Stimulated activated CD4-positive, alpha-beta T cell treated with anti-CD3 and anti-CD28 coated beads, Interleukin-1b, Interleukin-23, amount 100 ng/mL, for 1 hour (primary cell): ENCODE results near the gene AREL1.

Experiments used
- DNase-seq, 2 donors: peaks; one replicate each; pipeline ENCODE4 v3.0.0-alpha.2; 2020; ENCODE audit warnings: low read depth in 2 of 2

AREL1 gene

GRCh38 chr14:74698465-74698864, 14.4 kb downstream of the AREL1 start:
- no peak for DNase-seq

DNA sequence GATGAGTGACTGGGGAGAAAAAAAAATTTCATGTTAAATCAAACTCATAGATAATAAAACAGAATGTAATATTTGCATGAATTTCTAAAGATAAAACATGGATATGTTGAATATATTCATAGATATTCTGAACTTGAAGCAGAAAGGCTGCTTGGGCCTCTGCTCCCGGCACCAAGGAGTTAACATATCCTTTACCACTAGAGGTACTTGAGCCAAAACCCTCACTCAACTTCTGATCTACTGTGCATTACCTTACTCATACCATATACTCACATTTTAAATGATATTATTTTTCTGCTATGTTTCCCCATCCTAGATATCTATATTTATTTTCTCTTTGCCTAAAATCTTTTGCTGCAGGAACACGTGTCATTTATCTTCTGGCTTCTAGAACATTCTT, 14.9 kb downstream of the AREL1 start:
- DNase-seq = no peak

DNA sequence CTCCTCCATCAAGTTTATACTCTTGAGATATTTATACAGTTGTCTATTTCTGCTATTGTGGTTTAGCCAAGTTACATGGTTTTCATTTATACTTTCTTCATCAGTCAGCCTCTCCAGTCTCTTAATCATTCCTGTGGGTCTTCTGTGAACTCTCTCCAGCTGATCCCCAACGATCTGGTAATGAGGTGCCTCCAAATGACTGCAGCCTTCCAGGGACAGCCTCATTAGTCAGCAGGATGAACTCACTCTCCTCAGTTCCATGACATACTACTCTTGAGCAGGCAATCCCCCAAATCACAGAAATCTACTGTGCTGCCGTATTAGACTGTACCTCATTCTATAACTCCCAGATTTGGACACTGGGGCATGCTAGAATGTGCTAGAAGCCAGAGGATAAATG, 15.3 kb downstream of the AREL1 start:
- DNase-seq = no peak

DNA sequence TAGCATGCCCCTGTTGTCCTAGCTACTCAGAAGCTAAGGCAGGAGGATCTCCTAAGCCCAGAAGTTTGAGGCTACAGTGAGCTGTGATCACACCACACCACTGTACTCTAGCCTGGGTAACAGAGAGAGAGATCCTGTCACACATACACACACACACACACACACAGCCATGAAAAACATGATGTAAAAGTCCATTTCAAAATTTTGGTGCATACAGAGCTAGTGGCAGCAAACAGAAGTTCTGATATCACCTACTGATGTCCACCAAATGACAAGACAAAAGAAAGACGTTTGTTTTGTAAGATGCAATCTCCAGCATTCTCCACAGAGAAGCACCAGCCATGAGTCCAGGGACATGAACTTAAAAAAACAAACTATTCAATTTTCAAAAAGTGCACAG, 15.9 kb downstream of the AREL1 start:
- DNase-seq = no peak

DNA sequence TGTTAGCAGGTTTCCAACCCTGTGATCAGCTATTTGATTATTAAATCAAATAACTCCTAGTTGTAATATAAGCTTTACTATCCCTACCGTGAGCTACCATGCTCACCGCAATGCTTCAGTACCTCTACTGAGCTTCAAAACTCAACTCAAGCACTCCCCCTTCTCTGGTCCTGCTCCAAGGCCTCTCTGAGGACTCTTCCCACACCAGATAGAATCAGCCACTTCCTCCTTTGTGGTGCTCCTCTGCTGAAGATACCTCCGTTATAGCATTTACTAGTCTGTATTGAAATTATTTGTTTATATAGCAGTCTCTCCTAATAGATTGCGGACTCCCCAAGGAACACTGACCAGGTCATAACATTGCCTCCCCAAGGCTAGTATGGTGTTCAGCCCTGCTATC, 17.5 kb downstream of the AREL1 start:
- DNase-seq = no peak

DNA sequence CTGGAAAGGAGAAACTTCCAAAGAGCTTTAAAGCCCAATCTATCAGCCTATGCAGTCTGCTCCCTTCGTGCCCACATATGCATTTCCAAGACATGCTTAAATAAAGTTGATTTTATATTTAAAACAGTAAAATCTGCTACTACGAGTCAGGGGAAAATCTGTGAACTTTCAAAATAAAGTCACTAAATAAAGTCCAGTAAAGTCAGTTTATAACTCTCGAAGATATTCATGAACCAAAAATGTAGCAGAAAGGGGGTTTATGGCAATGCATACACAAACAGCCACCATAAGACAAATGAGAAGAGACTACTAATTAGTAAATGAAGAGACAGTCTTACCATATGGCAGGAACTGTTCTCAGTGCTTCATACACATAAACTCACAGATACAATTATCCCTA, 19.7 kb downstream of the AREL1 start:
- DNase-seq = no peak

DNA sequence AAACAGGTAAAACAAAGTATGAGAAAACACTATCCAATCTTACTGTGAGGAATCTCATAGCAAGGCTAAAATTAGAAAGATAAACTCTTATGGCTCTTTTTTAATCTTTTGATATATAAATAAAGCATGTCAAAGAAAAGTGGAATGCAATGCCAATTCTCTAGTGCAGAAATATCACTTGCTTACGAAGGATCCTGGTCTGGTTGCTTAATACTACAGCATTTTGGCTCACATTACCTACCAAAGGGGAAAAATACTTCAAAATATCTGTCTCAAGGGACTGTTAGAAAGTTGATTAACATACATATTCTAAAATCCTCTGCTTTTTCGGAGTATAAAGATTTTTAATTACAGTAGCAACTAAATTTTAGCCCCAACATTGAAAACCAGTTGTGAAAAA, 21.4 kb downstream of the AREL1 start:
- no peak for DNase-seq

DNA sequence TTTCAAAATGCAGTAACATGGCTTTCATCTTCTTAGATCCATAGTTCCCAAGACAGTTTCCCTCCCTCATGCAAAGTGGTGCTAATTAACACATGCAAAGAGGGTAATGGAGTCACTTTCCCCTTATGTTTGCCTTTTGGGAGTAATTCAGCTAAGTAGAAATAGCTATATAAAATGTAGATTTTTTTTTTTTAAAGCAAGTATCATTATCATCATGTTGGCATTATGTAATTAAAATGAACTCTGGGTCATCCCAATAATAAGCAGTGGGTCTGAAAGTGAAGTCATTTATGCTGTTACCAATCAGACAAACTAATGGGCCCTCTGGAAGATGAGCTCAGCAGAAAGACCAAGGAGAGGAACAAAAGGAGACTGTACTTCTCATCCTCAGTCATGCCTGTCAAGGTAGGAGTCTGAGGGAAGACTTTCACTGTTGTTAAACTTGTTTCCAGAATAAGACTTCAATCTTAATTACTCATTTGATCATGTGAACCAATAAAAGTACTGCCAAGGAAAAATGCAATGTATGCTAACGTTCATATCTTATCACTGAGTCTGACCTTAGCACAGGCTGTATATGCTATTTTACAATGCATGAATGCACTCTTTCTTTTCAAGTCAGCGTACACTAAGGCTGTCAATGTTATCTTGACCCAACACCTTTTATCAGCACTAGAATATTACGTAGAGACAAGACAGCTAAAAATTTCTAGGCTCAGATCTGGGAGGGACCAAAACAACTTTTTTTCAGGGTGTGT, 26.8 kb downstream of the AREL1 start:
- DNase-seq = no peak

DNA sequence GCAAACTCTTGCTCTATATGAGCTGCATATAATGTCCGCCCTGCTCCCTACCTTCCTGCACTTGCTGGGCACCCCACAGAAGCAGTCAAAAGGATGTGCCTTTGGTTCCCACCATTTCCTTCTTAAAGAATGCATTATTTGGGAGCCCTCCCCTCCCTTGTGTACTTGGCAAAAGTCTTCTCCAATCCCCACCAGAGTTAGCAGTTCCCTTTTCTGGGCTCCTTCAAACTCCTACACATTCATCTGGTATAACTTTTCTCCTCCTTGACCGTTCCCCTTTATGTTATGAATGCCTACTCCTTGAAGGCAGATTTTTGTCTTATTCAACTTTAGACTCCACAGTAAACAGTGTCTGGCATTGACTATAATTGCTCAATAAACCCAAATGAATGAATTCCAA, 27.8 kb downstream of the AREL1 start:
- DNase-seq = no peak

DNA sequence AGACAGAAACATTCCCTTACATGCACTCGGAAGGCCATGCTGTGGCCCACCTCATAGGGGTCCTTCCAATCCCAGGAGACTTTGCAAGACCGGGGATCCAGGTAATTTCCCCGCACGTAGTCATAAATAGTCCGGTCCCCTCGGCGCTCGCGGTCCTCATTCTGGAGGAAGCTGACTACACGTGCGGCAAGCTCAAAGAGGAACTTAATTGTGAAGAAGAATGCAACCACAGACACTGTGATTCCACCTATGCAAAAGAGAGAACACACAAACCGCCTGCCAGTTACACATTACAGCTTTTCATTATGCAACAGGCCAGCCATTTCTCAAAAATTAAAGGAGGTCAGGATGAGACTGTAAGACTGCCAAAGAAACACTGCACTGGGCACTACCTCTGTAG, 28.4 kb downstream of the AREL1 start:
- DNase-seq = no peak

DNA sequence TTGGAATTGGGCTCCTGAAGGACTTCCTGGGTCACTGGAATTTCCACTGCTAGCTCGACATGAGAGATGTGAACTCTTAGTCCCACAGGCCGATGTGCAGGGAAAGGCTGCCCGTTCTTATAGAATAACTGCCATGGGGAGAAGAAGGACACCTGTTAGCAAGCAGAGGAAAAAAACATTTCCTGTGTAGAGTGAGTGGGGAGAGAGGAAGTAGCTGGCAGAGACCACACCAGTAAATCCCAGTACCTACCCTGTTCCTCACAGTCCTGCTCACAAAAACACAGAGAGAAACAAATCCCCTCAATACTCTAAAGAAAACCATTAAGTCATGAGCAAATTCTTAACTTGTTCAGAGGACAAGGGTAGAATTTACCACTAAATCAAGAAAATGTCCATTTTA, 29.5 kb downstream of the AREL1 start:
- DNase-seq = no peak

- DNase-seq = no peak
Measured at GRCh38 chr14:74682169-74682952, 30.5 kb downstream of the AREL1 start.

GRCh38 chr14:74675219-74675618, 37.7 kb downstream of the AREL1 start:
- no peak for DNase-seq

GRCh38 chr14:74673768-74674167, 39.1 kb downstream of the AREL1 start:
- no peak for DNase-seq

- DNase-seq = no peak
Measured at GRCh38 chr14:74671789-74672188, 41.1 kb downstream of the AREL1 start.

DNA sequence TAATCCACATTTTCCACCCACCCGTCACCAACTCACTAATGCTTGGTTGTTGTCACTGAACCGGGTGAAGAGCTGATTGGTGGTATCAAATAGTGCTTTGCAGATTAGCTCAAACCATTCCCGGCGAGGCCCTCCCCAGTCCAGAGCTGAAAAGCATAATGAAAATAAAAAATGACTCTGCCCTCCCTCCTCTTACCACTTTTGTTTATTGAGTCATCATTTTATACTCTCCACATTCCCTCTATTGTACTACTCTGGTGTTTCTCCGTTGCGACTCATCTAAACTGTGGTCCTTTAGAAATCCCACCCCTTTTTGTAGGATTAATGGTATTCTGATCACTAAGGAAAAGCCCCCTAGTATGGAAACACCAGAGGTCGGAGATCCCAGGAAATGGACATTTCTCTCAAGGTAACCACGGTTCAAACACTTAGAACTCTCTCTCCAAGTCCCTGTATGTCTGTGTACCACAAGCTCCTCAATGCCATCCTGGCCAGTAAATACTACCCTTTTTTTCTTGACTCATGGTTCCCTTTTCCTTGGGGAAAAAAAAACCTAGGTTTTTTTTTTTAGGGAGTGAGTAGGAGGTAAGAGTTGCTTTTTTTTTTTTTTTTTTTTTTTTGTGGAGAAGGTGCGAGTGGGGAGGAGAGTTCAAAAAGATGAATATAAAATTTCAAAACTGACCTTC, 42.0 kb downstream of the AREL1 start:
- DNase-seq = no peak

GRCh38 chr14:74669846-74670245, 43.0 kb downstream of the AREL1 start:
- no peak for DNase-seq

GRCh38 chr14:74669256-74669655, 43.6 kb downstream of the AREL1 start:
- no peak for DNase-seq

DNA sequence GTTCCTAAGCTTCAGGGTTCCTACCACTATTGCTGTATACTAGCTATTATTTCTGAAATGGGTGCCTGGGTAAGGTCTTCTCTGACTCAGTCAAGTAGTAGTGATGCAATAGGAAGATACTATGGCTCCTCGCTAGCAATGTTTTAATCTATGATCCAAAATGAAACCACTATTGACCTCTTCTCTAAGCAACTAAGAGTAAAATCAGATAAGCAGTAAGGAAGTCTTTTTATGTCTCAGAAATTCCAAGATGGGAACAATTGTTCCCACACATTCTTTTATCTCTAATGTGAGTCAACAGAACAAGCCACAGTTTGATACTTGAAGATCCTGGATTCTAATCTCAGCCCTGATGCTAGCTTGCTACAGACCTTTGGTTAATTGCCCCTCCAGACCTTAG, 45.1 kb downstream of the AREL1 start:
- DNase-seq = no peak

- DNase-seq = no peak
Measured at GRCh38 chr14:74664717-74665116, 48.2 kb downstream of the AREL1 start.

GRCh38 chr14:74663884-74664283, 49.0 kb downstream of the AREL1 start:
- no peak for DNase-seq

DNA sequence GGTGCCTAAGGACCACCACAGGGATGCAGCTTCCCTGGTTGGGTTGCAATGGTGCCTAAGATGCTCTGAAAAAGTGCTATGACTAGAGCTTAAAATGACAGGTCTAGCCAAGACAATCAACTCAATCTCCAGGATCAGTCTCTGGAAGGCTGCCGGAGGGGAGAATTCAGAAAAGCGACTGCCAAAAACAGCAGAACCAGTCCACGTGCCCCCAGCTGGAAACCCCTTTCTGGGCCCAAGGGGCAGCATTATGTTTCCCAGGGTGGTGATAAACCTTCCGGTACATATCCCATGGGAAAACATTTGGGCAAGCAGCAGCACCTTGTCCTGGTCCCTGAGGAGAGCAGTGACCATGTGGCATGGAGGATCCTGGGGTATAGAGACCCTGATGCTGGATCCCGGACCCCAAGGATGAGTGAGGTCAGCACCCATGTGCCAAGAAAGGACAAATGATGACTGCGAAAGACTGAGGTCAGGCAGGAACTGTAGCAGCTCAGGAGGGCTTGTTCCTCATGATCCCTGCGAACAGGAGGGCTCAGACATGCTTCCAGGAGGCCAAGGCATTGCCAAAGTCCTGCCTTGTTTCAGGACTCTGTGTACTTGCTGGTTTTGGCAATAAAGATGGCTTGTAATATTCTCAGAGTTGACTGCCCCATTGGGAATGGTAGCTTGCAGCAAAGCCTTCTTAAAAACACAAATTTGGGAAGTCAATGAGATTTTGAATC, 51.0 kb downstream of the AREL1 start:
- DNase-seq = no peak
